HG03064 (cell line): ENCODE measurements around the gene PGRMC2.
A peak's percentile ranks its signal among the peaks of the same experiment; 100 is the strongest.

Experiments used
- ATAC-seq: cut with Tn5 transposase; IDR thresholded peaks from one replicate; pipeline ENCODE4 v1.9.1; 2021; ENCODE audit warnings: low read depth; ENCODE audit not compliant: unreplicated experiment

Gene PGRMC2, protein sequence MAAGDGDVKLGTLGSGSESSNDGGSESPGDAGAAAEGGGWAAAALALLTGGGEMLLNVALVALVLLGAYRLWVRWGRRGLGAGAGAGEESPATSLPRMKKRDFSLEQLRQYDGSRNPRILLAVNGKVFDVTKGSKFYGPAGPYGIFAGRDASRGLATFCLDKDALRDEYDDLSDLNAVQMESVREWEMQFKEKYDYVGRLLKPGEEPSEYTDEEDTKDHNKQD

GRCh38 chr4:128287141-128287870 is at the start of gene PGRMC2:
Gene PGRMC2 (minus strand): TSS chr4:128287813. CDS start chr4:128287790, 23 bp downstream.
- ATAC-seq, result peak; percentile 2

DNA sequence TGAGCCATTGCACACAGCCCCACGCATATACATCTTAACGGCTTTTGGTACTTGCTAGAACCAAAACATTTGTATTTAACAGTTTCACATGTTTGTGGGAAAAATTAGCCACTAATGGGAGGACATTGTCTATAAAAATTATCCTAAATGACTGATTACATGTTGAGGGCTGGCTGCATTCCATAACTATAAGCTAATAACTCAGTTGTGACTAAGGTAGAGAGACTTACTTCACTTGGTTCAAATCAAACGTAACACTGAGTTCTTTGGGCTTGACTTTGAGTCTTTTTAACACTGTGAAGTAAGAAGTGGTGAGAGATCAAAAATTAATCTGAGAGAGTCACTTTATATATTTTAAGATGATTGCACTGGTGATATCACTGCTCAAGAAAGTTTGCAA is 47.9 kb upstream of the PGRMC2 start:
- ATAC-seq, result no peak

DNA sequence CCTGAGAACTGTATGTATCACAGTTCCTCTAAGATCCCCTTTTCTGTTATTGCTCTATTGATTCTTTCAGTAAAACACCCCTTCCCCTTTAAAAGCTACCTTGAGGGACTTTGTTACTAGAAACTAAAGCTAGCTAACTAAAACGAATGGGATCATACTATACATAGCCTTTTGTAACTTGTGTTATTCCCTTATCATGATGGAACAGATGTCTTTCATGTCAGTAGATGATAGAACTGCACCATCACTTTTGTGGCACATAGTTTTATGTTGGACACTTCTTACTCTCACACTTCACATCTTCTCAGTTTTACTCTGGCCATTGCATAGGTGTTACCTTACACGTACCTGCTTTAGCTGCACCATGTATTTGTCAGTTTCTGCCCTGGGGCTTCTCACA is 46.6 kb upstream of the PGRMC2 start:
- ATAC-seq, result no peak

- no peak for ATAC-seq
Measured at GRCh38 chr4:128333309-128334018, 45.9 kb upstream of the PGRMC2 start.

GRCh38 chr4:128332081-128332480 is 44.5 kb upstream of the PGRMC2 start:
- ATAC-seq, result no peak

DNA sequence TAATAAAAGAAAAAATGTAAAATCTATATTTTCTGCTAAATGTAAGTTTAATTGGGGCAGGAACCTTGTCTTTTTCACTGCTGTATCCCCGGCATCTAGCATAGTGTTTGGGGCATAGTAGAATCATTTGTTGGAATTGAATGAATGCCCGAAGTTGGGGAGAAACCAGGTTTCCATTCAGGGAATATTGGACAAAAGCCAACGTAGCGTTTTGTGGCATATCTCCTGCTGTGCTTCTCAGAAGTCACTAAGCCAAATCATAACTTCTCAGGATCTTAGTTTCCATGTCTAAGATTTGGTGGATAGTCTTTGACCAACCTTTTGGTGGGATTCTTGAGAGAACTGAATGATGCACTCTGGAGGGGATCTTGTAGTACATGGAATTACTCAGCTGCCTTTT is 42.0 kb upstream of the PGRMC2 start:
- ATAC-seq, result no peak

GRCh38 chr4:128328106-128328505 is 40.5 kb upstream of the PGRMC2 start:
- ATAC-seq, result no peak

GRCh38 chr4:128323401-128323800 is 35.8 kb upstream of the PGRMC2 start:
- ATAC-seq, result no peak

GRCh38 chr4:128322986-128323385 is 35.4 kb upstream of the PGRMC2 start:
- no peak for ATAC-seq

DNA sequence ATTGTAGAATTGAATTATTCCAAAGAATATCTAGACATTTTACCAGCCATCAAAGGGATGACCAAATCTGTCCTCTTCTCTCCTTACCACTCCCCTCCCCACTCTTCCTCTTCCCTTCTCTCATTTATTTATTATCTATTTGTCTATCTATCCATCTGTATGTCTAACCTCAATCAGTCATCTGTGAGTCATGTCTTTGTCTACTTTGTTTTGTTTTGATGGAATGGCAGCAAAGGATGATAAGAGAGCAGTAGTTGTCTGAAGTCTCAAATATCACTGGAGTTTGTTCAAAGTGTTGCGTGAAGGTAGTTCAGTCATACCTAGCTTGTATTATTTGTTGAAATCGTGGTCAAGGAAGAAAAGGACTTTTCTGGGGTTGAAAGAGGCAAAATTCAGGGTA is 34.7 kb upstream of the PGRMC2 start:
- no peak for ATAC-seq

GRCh38 chr4:128320656-128321055 is 33.0 kb upstream of the PGRMC2 start:
- no peak for ATAC-seq

- no peak for ATAC-seq
Measured at GRCh38 chr4:128315756-128316520, 28.3 kb upstream of the PGRMC2 start.

- ATAC-seq, result no peak
Measured at GRCh38 chr4:128311659-128312403, 24.2 kb upstream of the PGRMC2 start.

GRCh38 chr4:128310266-128310697 is 22.7 kb upstream of the PGRMC2 start:
- ATAC-seq, result no peak

GRCh38 chr4:128309585-128309984 is 22.0 kb upstream of the PGRMC2 start:
- ATAC-seq, result no peak

- ATAC-seq, result no peak
Measured at GRCh38 chr4:128308986-128309385, 21.4 kb upstream of the PGRMC2 start.

DNA sequence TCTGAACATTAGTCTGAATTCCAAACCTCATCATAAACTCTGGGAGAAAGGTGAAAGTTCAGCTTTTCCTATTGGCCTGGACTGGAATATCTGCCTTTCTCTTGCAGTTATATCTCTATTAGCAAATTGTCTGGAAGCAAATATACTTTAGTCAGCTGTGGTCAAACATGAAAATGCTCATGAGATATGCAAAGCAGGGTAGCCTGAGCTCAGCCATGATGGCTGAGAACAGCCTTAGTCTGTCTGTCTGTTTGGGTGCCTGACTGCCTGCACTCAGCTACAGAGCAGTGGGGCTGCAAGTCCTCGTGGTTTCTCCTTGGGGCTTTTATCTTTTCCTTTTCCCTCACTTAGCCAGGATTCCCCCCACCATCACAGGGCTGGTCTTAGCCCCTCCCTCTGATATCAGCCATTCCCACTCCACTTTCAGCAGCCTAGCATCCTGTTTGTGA is 19.5 kb upstream of the PGRMC2 start:
- no peak for ATAC-seq

DNA sequence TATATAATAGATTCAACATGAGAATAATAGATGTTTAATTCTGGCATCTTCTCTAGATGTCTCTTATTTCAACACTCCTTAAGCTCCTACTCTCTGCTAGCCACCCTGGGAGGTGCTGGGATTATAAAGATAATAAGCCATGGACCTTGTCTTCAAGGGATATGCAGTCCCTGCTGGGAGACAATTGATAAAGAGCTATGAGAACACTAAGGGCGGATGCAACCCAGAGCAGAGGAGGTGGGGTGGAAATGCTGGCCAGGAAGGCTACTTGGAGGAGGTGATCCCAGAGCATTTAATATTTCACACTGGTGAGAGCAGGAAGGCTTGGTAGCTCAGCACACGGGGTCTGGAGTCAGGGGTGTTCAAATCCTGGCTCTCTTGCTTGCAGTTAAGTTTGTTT is 18.3 kb upstream of the PGRMC2 start:
- ATAC-seq, result no peak

- ATAC-seq, result no peak
Measured at GRCh38 chr4:128303986-128304385, 16.4 kb upstream of the PGRMC2 start.

- no peak for ATAC-seq
Measured at GRCh38 chr4:128303405-128303785, 15.8 kb upstream of the PGRMC2 start.
